HG03432 (cell line): ENCODE results near the gene GPR32.
"Not testable (repeated sequence)": the region's sequence is repeated elsewhere in the genome, so short reads cannot be mapped to it uniquely, and the experiment has no call there.

Source experiments
- ATAC-seq: cut with Tn5 transposase; IDR thresholded peaks from one replicate; pipeline ENCODE4 v1.9.1; 2021; ENCODE audit warnings: mild to moderate bottlenecking, moderate library complexity; ENCODE audit not compliant: unreplicated experiment

Gene GPR32

GRCh38 chr19:50779504-50780457 is 9.5 kb downstream of the GPR32 start:
- no peak for ATAC-seq

GRCh38 chr19:50780753-50781435 is 10.6 kb downstream of the GPR32 start:
- ATAC-seq = no peak

GRCh38 chr19:50783848-50784152 is 13.5 kb downstream of the GPR32 start:
- ATAC-seq = not testable (repeated sequence)

GRCh38 chr19:50784710-50785109 is 14.4 kb downstream of the GPR32 start:
- ATAC-seq = no peak

- ATAC-seq = no peak
Measured at GRCh38 chr19:50785329-50785728, 15.1 kb downstream of the GPR32 start.

GRCh38 chr19:50790396-50790795 is 20.1 kb downstream of the GPR32 start, which contains the start of gene ACP4:
Gene ACP4 (plus strand): TSS chr19:50790415. CDS start chr19:50790415, 0 bp downstream.
- no peak for ATAC-seq

GRCh38 chr19:50790922-50791467 is 20.7 kb downstream of the GPR32 start:
- ATAC-seq = no peak

GRCh38 chr19:50791594-50792271 is 21.5 kb downstream of the GPR32 start:
- ATAC-seq = no peak

GRCh38 chr19:50792272-50793250 is 22.3 kb downstream of the GPR32 start:
- no peak for ATAC-seq

- ATAC-seq = no peak
Measured at GRCh38 chr19:50793558-50794065, 23.3 kb downstream of the GPR32 start.

GRCh38 chr19:50794074-50794875 is 24.0 kb downstream of the GPR32 start:
- no peak for ATAC-seq

- ATAC-seq = no peak
Measured at GRCh38 chr19:50794876-50795663, 24.8 kb downstream of the GPR32 start.

GRCh38 chr19:50795664-50796073 is 25.4 kb downstream of the GPR32 start:
- no peak for ATAC-seq

GRCh38 chr19:50796128-50796633 is 25.9 kb downstream of the GPR32 start:
- no peak for ATAC-seq

GRCh38 chr19:50796634-50797428 is 26.6 kb downstream of the GPR32 start:
- ATAC-seq = no peak

- ATAC-seq = no peak
Measured at GRCh38 chr19:50797429-50797780, 27.1 kb downstream of the GPR32 start.
